NCI-H2029 (cell line): Measurements from ENCODE around the gene PLCH1.
A peak's percentile ranks its signal among the peaks of the same experiment; 100 is the strongest.

ENCODE experiments used
- DNase-seq: peaks from one replicate; lab custom pipeline; 2025; lab: John Stamatoyannopoulos, UW

Gene PLCH1

DNA sequence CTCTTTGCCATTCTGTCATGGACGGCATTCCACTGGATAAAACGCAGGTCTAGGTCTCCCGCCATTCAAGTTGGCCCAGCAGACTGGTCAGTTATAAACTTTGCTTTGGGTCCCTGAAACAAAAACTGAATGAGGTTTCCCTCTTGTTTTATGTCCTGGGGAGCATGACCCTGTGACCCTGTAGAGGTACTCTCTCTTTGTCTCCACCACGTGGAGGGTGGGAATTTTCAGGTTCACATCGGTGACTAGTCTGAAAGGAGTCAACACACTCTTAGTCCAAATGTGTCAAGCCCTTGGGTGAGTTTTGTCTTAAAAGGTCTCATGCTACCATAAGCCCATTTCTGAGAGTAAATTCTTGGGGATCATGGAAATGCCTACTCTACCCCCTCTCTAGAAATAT is 139.9 kb downstream of the PLCH1 start:
- no peak for DNase-seq

- no peak for DNase-seq
These were observed 140.7 kb downstream of the PLCH1 start for GRCh38 chr3:155604126-155604525.

GRCh38 chr3:155603302-155603701 is 141.6 kb downstream of the PLCH1 start:
- no peak for DNase-seq

DNA sequence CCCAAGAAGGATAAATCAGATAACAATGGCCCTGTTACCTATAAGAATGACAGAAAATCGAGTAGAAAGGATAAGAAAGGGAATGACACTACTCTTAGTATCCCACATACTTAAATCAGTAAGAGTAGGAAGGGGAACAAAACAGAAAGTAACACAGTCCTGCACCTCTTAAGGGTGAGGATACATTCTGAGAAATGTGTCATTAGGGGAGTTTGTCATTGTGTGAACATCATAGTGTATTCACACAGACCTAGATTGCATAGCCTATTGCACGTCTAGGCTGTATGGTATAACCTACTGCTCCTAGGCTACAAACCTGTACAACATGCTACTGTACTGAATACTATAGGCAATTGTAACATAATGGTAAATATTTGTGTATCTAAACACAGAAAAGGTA is 142.6 kb downstream of the PLCH1 start:
- DNase-seq = no peak

GRCh38 chr3:155598671-155599070 is 146.2 kb downstream of the PLCH1 start:
- no peak for DNase-seq

GRCh38 chr3:155596615-155597014 is 148.3 kb downstream of the PLCH1 start:
- no peak for DNase-seq

- no peak for DNase-seq
These were observed 149.5 kb downstream of the PLCH1 start for GRCh38 chr3:155595371-155595770.

DNA sequence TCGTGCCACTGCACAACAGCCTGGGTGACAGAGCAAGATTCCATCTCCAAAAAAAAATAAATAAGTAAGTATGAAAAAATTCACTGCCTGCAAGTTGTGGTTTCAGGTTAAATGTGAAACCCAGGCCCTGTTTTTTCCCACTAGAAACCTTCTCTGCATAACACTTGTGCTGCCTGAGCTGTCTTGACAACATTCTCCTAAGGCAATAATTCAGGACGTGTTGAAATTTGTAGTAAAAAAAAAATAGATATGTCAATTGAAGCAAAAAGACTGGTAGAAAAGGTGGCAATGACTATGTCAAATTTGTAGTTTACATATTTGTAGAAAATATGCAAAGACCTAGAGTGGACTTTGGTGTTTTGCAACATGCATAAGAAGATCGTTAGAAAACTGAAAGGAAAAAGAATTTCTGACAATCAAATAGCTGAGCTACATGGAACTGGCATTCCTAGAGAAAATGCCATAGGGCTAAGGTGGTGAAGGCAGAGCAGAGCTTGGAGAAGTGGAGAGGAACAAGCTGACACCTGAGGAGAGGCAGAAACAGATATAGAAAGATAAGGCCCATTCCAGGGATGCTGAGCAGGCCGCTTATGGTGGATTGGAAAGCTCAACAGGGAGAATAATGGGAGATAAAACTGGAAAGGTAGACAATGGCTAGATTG is 150.2 kb downstream of the PLCH1 start:
- DNase-seq = no peak

GRCh38 chr3:155587581-155587980 is 157.3 kb downstream of the PLCH1 start:
- no peak for DNase-seq

- no peak for DNase-seq
These were observed 159.5 kb downstream of the PLCH1 start for GRCh38 chr3:155585384-155585783.

DNA sequence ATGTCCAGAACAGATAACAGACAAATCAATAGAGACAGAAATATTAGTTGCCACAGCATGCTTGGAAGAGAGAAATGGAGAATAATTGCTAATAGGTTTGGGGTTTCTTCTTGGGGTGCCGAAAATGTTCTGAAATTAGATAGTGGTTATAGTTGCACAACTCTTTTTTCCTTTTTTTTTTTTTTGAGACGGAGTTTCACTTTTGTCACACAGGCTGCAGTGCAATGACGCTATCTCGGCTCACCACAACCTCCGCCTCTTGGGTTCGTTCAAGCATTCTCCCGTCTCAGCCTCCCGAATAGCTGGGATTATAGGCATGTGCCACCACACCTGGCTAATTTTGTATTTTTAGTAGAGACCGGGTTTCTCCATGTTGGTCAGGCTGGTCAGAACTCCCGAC is 163.3 kb downstream of the PLCH1 start:
- no peak for DNase-seq

DNA sequence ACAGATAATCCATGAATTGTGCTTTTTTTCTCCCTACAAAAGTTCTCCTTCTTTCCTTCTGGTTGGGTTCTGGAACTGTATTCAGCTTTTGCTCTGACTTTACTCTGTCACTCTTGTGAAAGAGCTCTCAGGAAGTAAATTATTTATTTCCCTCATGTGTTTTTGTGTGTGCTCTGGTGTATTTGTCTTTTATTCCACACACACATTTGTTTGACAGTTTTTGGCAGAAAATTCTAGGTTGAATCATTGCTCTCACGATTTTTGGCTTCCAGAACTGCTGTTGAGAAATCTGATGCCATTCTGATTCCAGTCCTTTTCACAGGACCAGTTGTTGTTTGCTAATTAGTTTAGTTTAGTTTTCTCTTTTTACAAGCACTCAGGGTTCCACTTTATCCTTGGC is 172.8 kb downstream of the PLCH1 start:
- peak; percentile 28 for DNase-seq

- DNase-seq = no peak
These were observed 176.6 kb downstream of the PLCH1 start for GRCh38 chr3:155568295-155568694.

DNA sequence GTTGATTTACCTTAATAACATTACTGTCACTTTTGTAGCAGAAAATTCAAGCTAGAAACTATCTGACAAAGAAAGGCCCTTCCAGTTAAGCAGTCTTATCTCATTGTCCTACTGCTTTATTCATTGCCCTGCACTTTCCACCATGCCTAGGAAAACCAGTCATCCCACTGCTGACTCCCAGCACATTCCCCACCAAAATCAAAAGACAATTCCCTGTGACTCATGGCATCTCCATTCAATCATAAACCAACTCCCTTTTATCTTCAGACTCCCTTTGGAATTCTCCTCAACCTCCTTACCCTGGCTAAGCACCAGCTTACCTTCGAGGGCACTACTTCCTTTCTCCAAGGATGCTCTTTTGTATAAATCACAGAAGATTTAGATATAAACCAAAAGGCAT is 184.3 kb downstream of the PLCH1 start:
- no peak for DNase-seq

GRCh38 chr3:155560135-155560534 is 184.7 kb downstream of the PLCH1 start:
- DNase-seq = no peak

DNA sequence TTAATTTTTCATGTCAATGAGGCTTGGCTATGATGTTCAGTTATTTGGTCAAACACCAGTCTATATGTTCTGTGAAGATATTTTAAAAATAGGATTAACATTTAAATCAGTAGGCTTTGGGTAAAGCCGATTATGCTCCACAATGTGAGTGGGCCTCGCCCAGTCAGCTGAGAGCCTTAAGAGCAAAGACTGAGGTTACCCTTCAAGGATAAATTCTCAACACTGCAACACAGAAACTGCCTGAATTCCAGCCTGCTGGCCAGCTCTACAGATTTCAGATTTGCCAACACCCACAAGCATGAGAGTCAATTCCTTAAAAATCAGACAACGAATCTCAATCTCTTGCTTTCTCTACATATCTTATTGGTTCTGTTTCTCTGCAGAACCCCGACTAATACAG is 188.3 kb downstream of the PLCH1 start:
- DNase-seq = no peak

GRCh38 chr3:155555479-155556060 is 189.3 kb downstream of the PLCH1 start:
- no peak for DNase-seq

- no peak for DNase-seq
These were observed 190.0 kb downstream of the PLCH1 start for GRCh38 chr3:155554777-155555451.

- DNase-seq = no peak
These were observed 191.1 kb downstream of the PLCH1 start for GRCh38 chr3:155553780-155554179.

- no peak for DNase-seq
These were observed 191.5 kb downstream of the PLCH1 start for GRCh38 chr3:155553326-155553725.

DNA sequence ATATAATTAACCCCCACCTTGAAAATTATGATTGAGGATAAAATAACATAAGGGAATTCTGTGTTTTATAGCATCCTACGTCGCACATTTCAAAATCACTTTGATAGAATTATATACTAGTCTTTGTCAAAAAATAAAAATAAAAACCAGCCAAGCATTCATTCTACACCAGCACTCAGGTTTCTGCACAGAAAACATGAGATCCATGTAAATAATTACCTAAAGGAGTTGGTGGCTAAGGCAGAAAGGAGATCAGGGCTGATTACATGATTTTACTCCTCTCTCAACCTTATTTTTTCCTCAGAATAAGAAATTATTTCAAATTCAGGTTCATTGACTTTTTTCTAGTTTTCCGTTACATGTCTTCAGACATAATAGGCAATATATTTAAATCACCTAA is 194.5 kb downstream of the PLCH1 start:
- DNase-seq = no peak

- no peak for DNase-seq
These were observed 195.8 kb downstream of the PLCH1 start for GRCh38 chr3:155549087-155549486.

DNA sequence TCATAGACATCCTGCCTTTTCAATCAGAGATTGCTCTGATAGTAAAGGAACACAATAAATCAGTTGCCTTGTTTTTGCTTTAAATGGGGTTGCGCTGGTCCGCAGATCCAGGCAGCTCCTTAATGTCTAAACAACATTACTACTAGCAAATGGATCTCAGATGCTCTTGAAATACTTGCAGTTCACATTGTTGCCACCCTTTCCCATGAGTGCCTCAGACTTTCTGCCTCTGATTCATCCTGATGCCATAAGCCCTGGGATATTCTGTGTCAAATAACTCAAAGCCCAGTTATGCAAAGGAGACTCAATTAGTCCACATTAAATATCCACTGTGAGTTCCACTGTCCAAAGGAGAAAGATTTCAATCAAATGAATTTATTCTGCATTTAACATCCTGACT is 196.7 kb downstream of the PLCH1 start:
- DNase-seq = no peak

DNA sequence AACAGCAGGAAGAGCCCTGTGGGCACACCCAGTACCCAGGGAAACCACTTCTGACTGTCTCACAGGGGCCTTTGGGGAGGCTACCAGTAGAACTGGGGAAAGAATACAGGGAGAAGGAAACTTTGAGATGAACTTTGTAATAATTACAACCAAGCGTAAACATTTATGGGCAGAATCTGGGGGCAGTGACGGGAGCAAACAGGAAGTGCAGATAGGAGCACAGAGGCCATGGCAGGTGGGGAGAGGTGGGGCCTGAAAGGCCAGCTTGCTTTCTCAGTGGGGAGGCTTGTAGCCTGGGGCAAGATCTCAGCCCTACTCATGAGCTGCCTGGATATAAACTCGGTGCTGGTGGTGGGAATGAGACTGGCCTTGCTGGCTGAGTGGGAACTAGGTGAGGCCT is 209.8 kb downstream of the PLCH1 start:
- no peak for DNase-seq
